NB4 (cell line): ENCODE data around the gene S1PR1.

Source experiments
- CTCF ChIP-seq: IDR thresholded peaks from one replicate; pipeline ENCODE4 v1.5.1; 2012; ENCODE audit warnings: low read depth, low read length
- MAX ChIP-seq: IDR thresholded peaks from 2 replicates; pipeline ENCODE4 v1.6.1; 2011; ENCODE audit warnings: low read depth, low read length
- MYC ChIP-seq: IDR thresholded peaks from 2 replicates; pipeline ENCODE4 v1.6.1; 2011; ENCODE audit warnings: low read depth, low read length
- POLR2A ChIP-seq: IDR thresholded peaks from 2 replicates; pipeline ENCODE4 v1.6.1; 2011; ENCODE audit warnings: mild to moderate bottlenecking; ENCODE audit not compliant: insufficient read length; ENCODE audit errors: extremely low read depth

GRCh38 chr1:101262060-101262459 is 25.2 kb downstream of the S1PR1 start:
- TF ChIP-seq CTCF (no peak), MAX (no peak), POLR2A (no peak), MYC (no peak)
